Endothelial cell of umbilical vein (primary cell): ENCODE results near the gene CLP1.

Experiments
- CTCF ChIP-seq, 2 donors: IDR thresholded peaks; 1 replicate in 1 of 2; 2 replicates in 1 of 2; pipeline ENCODE4 v1.5.1; 2011; ENCODE audit warnings: low read length in 2 of 2, mild to moderate bottlenecking in 2 of 2, moderate library complexity in 2 of 2, control low read depth in 1 of 2, inconsistent platforms in 1 of 2, low read depth in 1 of 2; ENCODE audit not compliant: insufficient read depth in 1 of 2; ENCODE audit errors: extremely low read depth in 1 of 2
- EZH2 ChIP-seq: IDR thresholded peaks from 2 replicates; pipeline ENCODE4 v1.6.1; 2012; ENCODE audit warnings: borderline replicate concordance, low read depth, mild to moderate bottlenecking, moderate library complexity, low read length, inconsistent platforms; ENCODE audit not compliant: severe bottlenecking
- GATA2 ChIP-seq: IDR thresholded peaks from 2 replicates; pipeline ENCODE4 v1.7.0; 2011; ENCODE audit warnings: low read depth, mild to moderate bottlenecking, moderate library complexity, mixed read lengths, low read length; ENCODE audit not compliant: insufficient read length, insufficient read depth
- JUN ChIP-seq: IDR thresholded peaks from 2 replicates; pipeline ENCODE4 v1.6.1; 2011; ENCODE audit warnings: borderline replicate concordance, low read depth; ENCODE audit not compliant: insufficient read length, insufficient read depth
- MYC ChIP-seq: IDR thresholded peaks from one replicate; pipeline ENCODE4 v1.6.1; 2011; ENCODE audit warnings: mild to moderate bottlenecking, low read depth, low read length
- POLR2A ChIP-seq: IDR thresholded peaks from 2 replicates; pipeline ENCODE4 v1.6.1; 2012; ENCODE audit warnings: low read depth, mild to moderate bottlenecking, control low read depth, low read length
- POLR2AphosphoS5 ChIP-seq: IDR thresholded peaks from 2 replicates; pipeline ENCODE4 v1.6.1; 2012; ENCODE audit warnings: low read depth, mild to moderate bottlenecking, control low read depth, low read length, moderate library complexity; ENCODE audit not compliant: insufficient read depth
- TF ChIP-seq, protein P1 (sequence below): IDR thresholded peaks from 2 replicates; pipeline ENCODE4 v1.6.1; 2011; ENCODE audit not compliant: insufficient read depth, insufficient read length

DNA sequence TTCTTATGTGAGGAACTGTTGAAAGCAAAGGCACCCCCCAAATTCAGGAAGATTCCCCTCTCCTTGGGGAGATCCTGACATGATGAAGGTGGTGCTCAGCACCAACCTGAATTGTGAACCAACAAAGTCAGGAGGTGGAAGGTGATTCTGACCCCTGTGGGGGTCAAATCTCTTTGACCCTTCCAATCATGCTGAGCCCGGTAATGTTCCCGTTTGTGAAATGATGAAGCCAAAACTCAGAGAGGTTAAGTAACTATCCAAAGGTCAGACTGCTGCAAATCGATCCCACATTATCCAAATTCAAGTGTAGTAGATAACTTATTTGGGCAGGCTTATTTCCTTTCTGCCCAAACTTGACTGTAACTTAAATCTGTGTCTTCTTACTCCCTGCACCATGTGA, 41.0 kb upstream of the CLP1 start:
- TF ChIP-seq CTCF (IDR thresholded peaks at IDR 0.05; ENCODE audit: extremely low read depth in 1 of 2, insufficient read depth in 1 of 2, low read depth in 1 of 2, low read length in 2 of 2) (no peak), POLR2AphosphoS5 (no peak), JUN (no peak), EZH2 (no peak), POLR2A (no peak), MYC (no peak), GATA2 (no peak)
- TF ChIP-seq, protein P1, sequence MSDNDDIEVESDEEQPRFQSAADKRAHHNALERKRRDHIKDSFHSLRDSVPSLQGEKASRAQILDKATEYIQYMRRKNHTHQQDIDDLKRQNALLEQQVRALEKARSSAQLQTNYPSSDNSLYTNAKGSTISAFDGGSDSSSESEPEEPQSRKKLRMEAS, result no peak
